ENCODE measurements around the gene PARK7.
A peak's percentile ranks its signal among the peaks of the same experiment; 100 is the strongest.
"Not testable (repeated sequence)": the region's sequence is repeated elsewhere in the genome, so short reads cannot be mapped to it uniquely, and the experiment has no call there.

The PARK7 gene

GRCh38 chr1:7961216-7962013 lies at the start of gene PARK7:
TSS of gene PARK7 (plus strand) at chr1:7961711. CDS start at chr1:7962786, 1,075 bp downstream.
- H3K9me3 Mint-ChIP-seq, result no peaks in the 10 kb centered on the region

GRCh38 chr1:7912145-7912544 lies 49.4 kb upstream of the PARK7 start:
- CTCF ChIA-PET, result no interaction called here
- peaks cover 11% of the 10 kb centered on the region for H3K4me1 Mint-ChIP-seq
- H3K4me3 Mint-ChIP-seq, result no peak overlapping the region
- H3K9me3 Mint-ChIP-seq, result no peaks in the 10 kb centered on the region
- no peaks in the 10 kb centered on the region for H3K36me3 Mint-ChIP-seq
- H3K27me3 Mint-ChIP-seq, result peaks cover 5% of the 10 kb centered on the region
- DNase-seq, result no peak
- H3K27ac Mint-ChIP-seq, result no peak overlapping the region

More at GRCh38 chr1:7961216-7962013, at the start of gene PARK7:
- Mint-ChIP-seq H3K4me1 (peaks cover 67% of the 10 kb centered on the region), H3K27ac (peak within 1 kb of the TSS; percentile 99), H3K36me3 (peaks cover 35% of the 10 kb centered on the region), H3K4me3 (peak within 1 kb of the TSS; percentile 97), H3K27me3 (no peaks in the 10 kb centered on the region)
- peak; percentile 100 for DNase-seq
- CTCF ChIA-PET, result interaction anchor here (2.3 kb wide), 1 partner anchor 14 kb away, joined by 11 read pairs; no protein-coding TSS in a partner anchor

- CTCF ChIA-PET, result no interaction called here
- peak overlapping the region; percentile 46 for H3K27ac Mint-ChIP-seq
- H3K27me3 Mint-ChIP-seq, result peaks cover 5% of the 10 kb centered on the region
- H3K36me3 Mint-ChIP-seq, result no peaks in the 10 kb centered on the region
- peak; percentile 24 for DNase-seq
- H3K9me3 Mint-ChIP-seq, result no peaks in the 10 kb centered on the region
- peaks cover 11% of the 10 kb centered on the region for H3K4me1 Mint-ChIP-seq
- H3K4me3 Mint-ChIP-seq, result no peak overlapping the region
These were observed 48.6 kb upstream of the PARK7 start for GRCh38 chr1:7912743-7913557.

DNA sequence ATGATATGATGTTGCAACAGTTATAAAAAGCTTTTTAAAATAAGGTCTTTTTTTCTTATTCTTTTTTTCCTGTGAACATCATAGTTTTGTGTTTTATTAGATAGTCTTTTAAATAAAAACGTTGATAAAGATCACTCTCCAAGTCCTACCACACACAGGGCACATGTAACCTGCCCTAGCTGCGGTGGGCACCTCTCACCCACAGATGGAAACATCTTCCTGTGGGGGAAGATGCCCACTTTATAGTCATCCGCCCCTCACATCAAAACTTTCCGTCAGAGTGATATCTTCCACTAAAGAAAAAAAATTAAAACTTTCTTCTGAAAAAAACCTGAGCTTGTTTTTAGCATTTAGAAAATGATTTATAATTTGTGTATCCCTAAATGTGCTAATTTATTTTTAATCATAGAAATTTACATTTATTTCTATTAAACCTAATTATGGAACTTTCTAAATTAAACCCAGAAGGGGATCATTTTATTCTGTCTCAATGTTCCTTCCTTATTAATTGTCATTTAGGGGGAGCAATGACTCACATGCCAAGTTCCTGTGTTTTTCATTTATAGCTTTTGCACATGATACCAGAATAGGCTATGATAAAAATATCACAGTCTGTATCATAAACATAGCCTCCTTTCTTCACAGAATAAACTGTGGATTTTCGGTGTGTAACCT lies 45.5 kb upstream of the PARK7 start:
- no peak for DNase-seq
- H3K4me1 Mint-ChIP-seq, result peaks cover 17% of the 10 kb centered on the region
- peaks cover 5% of the 10 kb centered on the region for H3K27me3 Mint-ChIP-seq
- CTCF ChIA-PET, result interaction anchor here (1.2 to 1.3 kb wide), 3 partner anchors 12 to 26 kb away, joined by 3 to 4 read pairs (median 3); no protein-coding TSS in a partner anchor
- H3K9me3 Mint-ChIP-seq, result no peaks in the 10 kb centered on the region
- H3K4me3 Mint-ChIP-seq, result no peak overlapping the region
- H3K27ac Mint-ChIP-seq, result no peak overlapping the region
- H3K36me3 Mint-ChIP-seq, result no peaks in the 10 kb centered on the region

DNA sequence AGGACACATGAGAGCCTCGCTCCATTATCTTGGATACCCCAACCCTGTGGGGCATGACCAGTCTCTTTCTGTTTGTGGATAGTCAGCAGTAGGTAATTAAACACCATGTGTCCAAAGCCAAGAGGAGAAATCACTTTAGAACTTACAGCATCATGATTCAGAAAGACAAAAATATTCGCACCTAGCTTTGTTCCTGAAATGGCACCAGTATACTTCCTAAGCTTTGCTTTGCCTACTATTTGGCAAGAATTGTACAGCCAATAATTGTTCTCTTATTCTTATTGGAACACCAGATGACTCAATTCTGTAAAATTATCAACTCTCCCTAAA lies 45.0 kb upstream of the PARK7 start:
- Mint-ChIP-seq H3K4me1 (peaks cover 17% of the 10 kb centered on the region), H3K9me3 (no peaks in the 10 kb centered on the region), H3K27me3 (peaks cover 5% of the 10 kb centered on the region), H3K36me3 (no peaks in the 10 kb centered on the region), H3K27ac (no peak overlapping the region), H3K4me3 (no peak overlapping the region)
- DNase-seq, result no peak
- CTCF ChIA-PET, result interaction anchor here (1.2 to 1.3 kb wide), 3 partner anchors 13 to 26 kb away, joined by 3 to 4 read pairs (median 3); no protein-coding TSS in a partner anchor

DNA sequence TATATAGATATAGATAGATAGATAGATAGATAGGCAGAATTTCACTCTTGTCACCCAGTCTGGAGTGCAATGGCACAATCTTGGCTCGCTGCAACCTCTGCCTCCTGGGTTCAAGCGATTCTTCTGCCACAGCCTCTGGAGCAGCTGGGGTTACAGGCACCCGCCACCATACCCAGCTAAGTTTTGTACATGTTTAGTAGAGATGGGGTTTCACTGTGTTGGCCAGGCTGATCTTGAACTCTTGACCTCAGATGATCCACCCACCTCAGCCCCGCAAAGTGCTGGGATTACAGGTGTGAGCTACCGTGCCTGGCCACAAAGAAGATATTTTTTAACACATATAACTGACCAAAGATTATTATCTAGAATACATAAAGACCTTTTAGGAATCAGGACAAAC lies 43.5 kb upstream of the PARK7 start:
- H3K27me3 Mint-ChIP-seq, DNase-seq, CTCF ChIA-PET: not testable (repeated sequence)

DNA sequence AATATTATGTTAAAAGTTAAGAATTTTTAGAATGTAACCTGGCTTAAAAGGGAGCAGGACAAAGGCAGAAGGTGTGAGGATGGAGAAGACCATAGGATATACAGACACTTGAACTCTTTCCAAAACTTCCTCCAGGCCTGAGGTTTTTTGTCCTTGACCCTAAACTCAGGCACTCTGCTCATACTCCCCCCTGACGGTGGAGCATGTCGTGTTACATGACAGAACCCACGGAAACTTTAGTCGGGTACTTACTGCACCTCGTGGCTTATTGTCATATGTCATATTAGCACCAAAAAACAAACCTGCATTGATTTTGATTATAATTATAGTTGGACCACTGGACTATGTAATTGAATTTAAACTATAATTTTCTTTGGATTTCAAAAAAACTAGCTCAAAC lies 41.6 kb upstream of the PARK7 start:
- Mint-ChIP-seq H3K9me3 (no peaks in the 10 kb centered on the region), H3K27ac (no peak overlapping the region), H3K4me1 (peaks cover 8% of the 10 kb centered on the region), H3K27me3 (no peaks in the 10 kb centered on the region), H3K36me3 (no peaks in the 10 kb centered on the region), H3K4me3 (no peak overlapping the region)
- CTCF ChIA-PET, result interaction anchor here (0.7 to 1.7 kb wide), 4 partner anchors 14 to 167 kb away, joined by 3 to 8 read pairs (median 4); no protein-coding TSS in a partner anchor
- DNase-seq, result no peak

More for the DNA sequence above, 43.5 kb upstream of the PARK7 start:
- H3K36me3 Mint-ChIP-seq, H3K4me3 Mint-ChIP-seq, H3K27ac Mint-ChIP-seq, H3K9me3 Mint-ChIP-seq: not testable (repeated sequence)
- peaks cover 12% of the 10 kb centered on the region for H3K4me1 Mint-ChIP-seq

DNA sequence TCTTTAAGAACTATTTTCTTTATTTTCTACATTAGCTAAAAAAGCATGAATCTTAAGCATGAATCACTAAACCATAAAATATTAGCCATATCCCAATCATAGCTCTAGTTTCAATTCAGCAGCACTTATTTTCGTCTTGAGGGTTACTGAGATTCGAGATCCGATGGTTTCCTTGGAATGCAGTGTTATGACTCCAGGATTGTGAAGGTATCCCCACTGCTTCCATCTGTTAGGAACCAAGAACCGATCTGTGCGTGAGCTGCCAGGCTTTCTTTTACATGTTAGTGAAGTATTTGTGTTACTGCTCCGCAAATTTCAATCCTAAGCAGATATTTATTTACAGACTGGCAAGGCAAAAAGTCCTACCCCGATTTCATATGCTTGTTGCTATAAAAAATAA lies 39.7 kb upstream of the PARK7 start:
- no peaks in the 10 kb centered on the region for H3K27me3 Mint-ChIP-seq
- H3K4me1 Mint-ChIP-seq, result peaks cover 6% of the 10 kb centered on the region
- H3K4me3 Mint-ChIP-seq, result no peak overlapping the region
- no peaks in the 10 kb centered on the region for H3K9me3 Mint-ChIP-seq
- no peak overlapping the region for H3K27ac Mint-ChIP-seq
- DNase-seq, result no peak
- CTCF ChIA-PET, result no interaction called here
- no peaks in the 10 kb centered on the region for H3K36me3 Mint-ChIP-seq

DNA sequence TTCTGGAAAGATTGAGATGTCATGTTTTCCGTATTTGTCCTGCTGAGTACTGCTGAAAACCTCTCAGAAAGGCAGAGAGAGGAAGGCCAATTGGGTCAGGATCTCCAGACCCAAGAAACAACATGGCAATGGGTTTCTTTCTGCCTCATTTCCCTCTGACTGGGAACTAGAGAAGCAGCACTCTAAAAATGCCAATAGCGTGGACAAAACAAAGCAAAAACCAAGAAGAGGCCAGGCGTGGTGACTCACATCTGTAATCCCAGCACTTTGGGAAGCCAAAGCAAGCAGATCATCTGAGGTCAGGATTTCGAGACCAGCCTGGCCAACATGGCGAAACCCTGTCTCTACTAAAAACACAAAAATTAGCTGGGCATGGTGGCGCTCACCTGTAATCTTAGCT lies 39.2 kb upstream of the PARK7 start:
- Mint-ChIP-seq H3K4me1 (peaks cover 6% of the 10 kb centered on the region), H3K27me3 (no peaks in the 10 kb centered on the region), H3K9me3 (no peaks in the 10 kb centered on the region), H3K4me3 (no peak overlapping the region), H3K27ac (no peak overlapping the region), H3K36me3 (no peaks in the 10 kb centered on the region)
- DNase-seq, result no peak
- CTCF ChIA-PET, result interaction anchor here (0.7 kb wide), 1 partner anchor 256 kb away, joined by 3 read pairs; no protein-coding TSS in a partner anchor

DNA sequence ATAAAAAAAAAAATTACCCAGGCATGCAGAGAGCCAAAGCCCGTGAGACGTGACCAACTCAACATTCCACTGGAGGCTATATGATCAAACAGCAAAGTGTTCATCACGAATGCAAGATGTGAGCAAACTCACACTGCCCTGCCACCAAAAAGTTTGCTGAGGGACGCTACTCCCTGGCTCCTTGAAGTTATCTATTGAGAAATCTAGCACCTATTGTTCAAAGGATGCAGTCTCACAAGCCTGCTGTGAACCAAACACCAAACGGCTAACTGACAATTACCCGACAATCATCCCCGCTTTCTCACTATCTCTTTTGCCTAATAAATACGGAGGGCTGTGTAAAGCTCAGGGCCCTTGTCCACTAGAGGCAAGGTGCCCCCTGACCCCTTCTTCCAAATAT lies 34.5 kb upstream of the PARK7 start:
- peaks cover 23% of the 10 kb centered on the region for H3K4me1 Mint-ChIP-seq

DNA sequence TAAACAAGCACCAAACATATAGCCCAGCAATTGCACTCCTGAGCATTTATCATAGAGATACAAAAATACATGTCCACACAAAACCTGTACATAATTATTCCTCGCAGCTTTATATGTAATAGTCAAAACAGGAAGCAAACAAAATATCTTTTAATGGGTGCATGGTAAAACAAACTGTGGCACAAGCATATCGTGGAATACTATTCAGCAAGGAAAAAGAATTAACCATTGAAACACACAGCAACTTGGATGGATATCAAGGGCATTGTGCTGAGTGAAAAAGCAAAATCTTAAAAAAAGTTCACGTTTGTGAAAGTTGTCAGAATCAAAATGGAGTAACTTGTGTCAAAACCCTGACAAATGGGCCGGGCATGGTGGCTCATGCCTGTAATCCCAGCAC lies 33.3 kb upstream of the PARK7 start:
- Mint-ChIP-seq H3K9me3 (no peaks in the 10 kb centered on the region), H3K27me3 (no peaks in the 10 kb centered on the region), H3K36me3 (no peaks in the 10 kb centered on the region), H3K4me3 (no peak overlapping the region), H3K27ac (no peak overlapping the region), H3K4me1 (peaks cover 28% of the 10 kb centered on the region)
- CTCF ChIA-PET, result interaction anchor here (0.7 kb wide), 1 partner anchor 1321 kb away, joined by 3 read pairs; no protein-coding TSS in a partner anchor
- DNase-seq, result no peak

More for the DNA sequence above, 34.5 kb upstream of the PARK7 start:
- H3K9me3 Mint-ChIP-seq, DNase-seq, CTCF ChIA-PET, H3K27me3 Mint-ChIP-seq, H3K36me3 Mint-ChIP-seq, H3K4me3 Mint-ChIP-seq, H3K27ac Mint-ChIP-seq: not testable (repeated sequence)

DNA sequence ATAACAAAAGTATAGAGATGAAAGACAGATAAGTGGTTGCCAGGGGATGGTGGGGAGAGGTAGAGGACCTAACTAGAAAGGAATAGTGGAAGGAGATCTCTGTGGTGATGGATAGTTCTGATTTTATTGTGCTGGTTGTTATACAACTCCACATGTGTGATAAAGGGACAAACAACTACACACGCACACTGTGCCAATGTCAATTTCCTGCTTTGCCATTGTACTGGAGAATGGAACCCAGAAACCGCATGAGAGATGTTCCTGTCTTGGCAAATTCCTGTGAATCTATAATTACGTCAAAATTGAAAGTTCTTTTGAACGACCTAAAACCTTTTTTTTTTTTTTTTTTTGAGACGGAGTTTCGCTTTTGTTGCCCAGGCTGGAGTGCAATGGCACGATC lies 31.9 kb upstream of the PARK7 start:
- H3K27me3 Mint-ChIP-seq, result peaks cover 4% of the 10 kb centered on the region
- H3K27ac Mint-ChIP-seq, result peak overlapping the region; percentile 68
- CTCF ChIA-PET, result no interaction called here
- no peak for DNase-seq
- H3K4me3 Mint-ChIP-seq, result no peak overlapping the region
- H3K36me3 Mint-ChIP-seq, result no peaks in the 10 kb centered on the region
- no peaks in the 10 kb centered on the region for H3K9me3 Mint-ChIP-seq
- H3K4me1 Mint-ChIP-seq, result peaks cover 28% of the 10 kb centered on the region

GRCh38 chr1:7930645-7931445 lies 30.7 kb upstream of the PARK7 start:
- Mint-ChIP-seq H3K4me3 (peak overlapping the region; percentile 35), H3K4me1 (peaks cover 28% of the 10 kb centered on the region), H3K36me3 (no peaks in the 10 kb centered on the region), H3K9me3 (no peaks in the 10 kb centered on the region), H3K27ac (peak overlapping the region; percentile 84), H3K27me3 (peaks cover 4% of the 10 kb centered on the region)
- DNase-seq, result no peak
- CTCF ChIA-PET, result no interaction called here

Data from activated naive CD4-positive, alpha-beta T cell treated with anti-CD3 and anti-CD28 coated beads, Interleukin-2, amount 10 ng/mL, durations not matched to agents 7 days and 5 days (primary cell).